ENCODE data around the gene FANCE. TPM values are rescaled to one million over a fixed set of nuclear protein-coding genes. Genes with fewer than 3 reads are reported as not detected.

FANCE gene
- total RNA-seq, 1 experiment from 2014 or later = 10.4 TPM

GRCh38 chr6:35427435-35427834 lies 24.7 kb upstream of the FANCE start:
- Mint-ChIP-seq H3K4me1 (ENCODE audit: low read depth, unreplicated experiment) (no peaks in the 10 kb centered on the region), H3K27ac (ENCODE audit: unreplicated experiment) (no peak overlapping the region), H3K27me3 (ENCODE audit: unreplicated experiment) (no peaks in the 10 kb centered on the region), H3K4me3 (ENCODE audit: low read depth, unreplicated experiment) (no peak overlapping the region), H3K9me3 (ENCODE audit: low read depth, unreplicated experiment) (peaks cover 3% of the 10 kb centered on the region), H3K36me3 (ENCODE audit: insufficient read depth, unreplicated experiment) (peaks cover 13% of the 10 kb centered on the region)
- no TSS peak for BruUV-seq (replicated peaks)
- TF ChIP-seq, protein P1, sequence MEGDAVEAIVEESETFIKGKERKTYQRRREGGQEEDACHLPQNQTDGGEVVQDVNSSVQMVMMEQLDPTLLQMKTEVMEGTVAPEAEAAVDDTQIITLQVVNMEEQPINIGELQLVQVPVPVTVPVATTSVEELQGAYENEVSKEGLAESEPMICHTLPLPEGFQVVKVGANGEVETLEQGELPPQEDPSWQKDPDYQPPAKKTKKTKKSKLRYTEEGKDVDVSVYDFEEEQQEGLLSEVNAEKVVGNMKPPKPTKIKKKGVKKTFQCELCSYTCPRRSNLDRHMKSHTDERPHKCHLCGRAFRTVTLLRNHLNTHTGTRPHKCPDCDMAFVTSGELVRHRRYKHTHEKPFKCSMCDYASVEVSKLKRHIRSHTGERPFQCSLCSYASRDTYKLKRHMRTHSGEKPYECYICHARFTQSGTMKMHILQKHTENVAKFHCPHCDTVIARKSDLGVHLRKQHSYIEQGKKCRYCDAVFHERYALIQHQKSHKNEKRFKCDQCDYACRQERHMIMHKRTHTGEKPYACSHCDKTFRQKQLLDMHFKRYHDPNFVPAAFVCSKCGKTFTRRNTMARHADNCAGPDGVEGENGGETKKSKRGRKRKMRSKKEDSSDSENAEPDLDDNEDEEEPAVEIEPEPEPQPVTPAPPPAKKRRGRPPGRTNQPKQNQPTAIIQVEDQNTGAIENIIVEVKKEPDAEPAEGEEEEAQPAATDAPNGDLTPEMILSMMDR (IDR thresholded peaks at IDR 0.05; ENCODE audit: unreplicated experiment) = no peak
- intact Hi-C loops (cut with micrococcal nuclease; ENCODE audit: unreplicated experiment) = no loop called here
- CTCF ChIA-PET = no interaction called here
- no peak for DNase-seq

DNA sequence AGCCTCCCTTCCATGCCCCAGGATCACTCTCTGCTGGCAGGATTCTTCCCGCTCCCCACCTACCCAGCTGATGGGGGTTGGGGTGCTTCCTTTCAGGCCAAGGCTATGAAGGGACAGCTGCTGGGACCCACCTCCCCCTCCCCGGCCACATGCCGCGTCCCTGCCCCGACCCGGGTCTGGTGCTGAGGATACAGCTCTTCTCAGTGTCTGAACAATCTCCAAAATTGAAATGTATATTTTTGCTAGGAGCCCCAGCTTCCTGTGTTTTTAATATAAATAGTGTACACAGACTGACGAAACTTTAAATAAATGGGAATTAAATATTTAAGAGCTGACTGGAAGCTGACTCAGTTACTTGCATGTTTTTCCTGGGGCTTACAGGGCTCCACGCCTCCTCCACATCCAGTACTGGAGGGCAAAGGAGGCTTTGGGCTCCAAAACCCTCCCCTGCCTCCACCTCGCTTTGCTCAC lies 24.3 kb upstream of the FANCE start:
- DNase-seq = no peak
- Mint-ChIP-seq H3K4me1 (ENCODE audit: low read depth, unreplicated experiment) (no peaks in the 10 kb centered on the region), H3K27ac (ENCODE audit: unreplicated experiment) (no peak overlapping the region), H3K27me3 (ENCODE audit: unreplicated experiment) (no peaks in the 10 kb centered on the region), H3K4me3 (ENCODE audit: low read depth, unreplicated experiment) (no peak overlapping the region), H3K36me3 (ENCODE audit: insufficient read depth, unreplicated experiment) (peaks cover 13% of the 10 kb centered on the region), H3K9me3 (ENCODE audit: low read depth, unreplicated experiment) (peaks cover 3% of the 10 kb centered on the region)
- intact Hi-C loops (cut with micrococcal nuclease; ENCODE audit: unreplicated experiment) = no loop called here
- TF ChIP-seq, protein P1 (IDR thresholded peaks at IDR 0.05; ENCODE audit: unreplicated experiment) = no peak
- CTCF ChIA-PET = interaction anchor here (0.6 kb wide), 1 partner anchor 131 kb away, joined by 4 read pairs; no protein-coding TSS in a partner anchor
- BruUV-seq (replicated peaks) = no TSS peak

DNA sequence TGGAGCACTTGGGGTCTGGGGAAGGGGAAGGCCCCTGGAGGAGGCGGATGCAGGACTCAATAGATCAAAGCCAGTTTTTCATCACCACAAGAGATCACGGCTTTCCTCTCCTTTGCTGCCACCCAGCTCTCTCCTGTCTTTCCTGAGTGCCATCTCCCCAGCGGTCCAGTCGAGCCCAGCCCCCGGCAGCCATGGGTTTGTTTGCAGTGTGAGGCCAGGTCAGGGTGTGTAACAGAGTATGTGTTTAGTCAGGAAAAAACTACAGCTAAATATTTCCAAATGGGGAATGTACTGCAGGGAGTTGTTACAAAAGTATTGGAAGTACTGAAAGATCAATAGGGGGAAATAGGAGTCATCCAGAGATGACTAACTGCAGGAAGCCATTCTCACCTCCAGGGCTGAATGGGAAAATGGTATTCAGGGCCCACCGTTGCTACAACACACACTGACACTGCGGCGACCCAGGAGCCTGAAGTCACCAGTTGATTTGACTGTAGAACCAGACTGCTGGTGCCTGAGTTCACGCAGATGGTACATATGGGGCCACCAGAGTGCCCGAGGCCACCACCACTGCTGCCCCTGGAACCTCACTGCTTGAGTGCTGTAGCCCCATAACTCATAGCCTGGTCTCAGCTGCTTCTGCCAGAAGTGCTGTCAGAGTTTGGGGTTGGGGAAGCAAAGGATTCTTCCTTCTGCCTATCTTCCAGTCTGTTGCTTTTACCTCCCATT lies 23.6 kb upstream of the FANCE start:
- no peak for DNase-seq
- CTCF ChIA-PET = interaction anchor here (0.6 kb wide), 1 partner anchor 131 kb away, joined by 4 read pairs; no protein-coding TSS in a partner anchor
- H3K4me3 Mint-ChIP-seq (ENCODE audit: low read depth, unreplicated experiment) = no peak overlapping the region
- TF ChIP-seq, protein P1 (IDR thresholded peaks at IDR 0.05; ENCODE audit: unreplicated experiment) = no peak
- intact Hi-C loops (cut with micrococcal nuclease; ENCODE audit: unreplicated experiment) = no loop called here
- no TSS peak for BruUV-seq (replicated peaks)
- H3K27ac Mint-ChIP-seq (ENCODE audit: unreplicated experiment) = no peak overlapping the region
- H3K4me1 Mint-ChIP-seq (ENCODE audit: low read depth, unreplicated experiment) = no peaks in the 10 kb centered on the region
- H3K9me3 Mint-ChIP-seq (ENCODE audit: low read depth, unreplicated experiment) = peaks cover 3% of the 10 kb centered on the region
- no peaks in the 10 kb centered on the region for H3K27me3 Mint-ChIP-seq (ENCODE audit: unreplicated experiment)
- peaks cover 13% of the 10 kb centered on the region for H3K36me3 Mint-ChIP-seq (ENCODE audit: insufficient read depth, unreplicated experiment)

GRCh38 chr6:35429463-35429862 lies 22.7 kb upstream of the FANCE start:
- DNase-seq = no peak
- no peaks in the 10 kb centered on the region for H3K4me1 Mint-ChIP-seq (ENCODE audit: low read depth, unreplicated experiment)
- CTCF ChIA-PET = no interaction called here
- H3K36me3 Mint-ChIP-seq (ENCODE audit: insufficient read depth, unreplicated experiment) = peaks cover 13% of the 10 kb centered on the region
- H3K27me3 Mint-ChIP-seq (ENCODE audit: unreplicated experiment) = no peaks in the 10 kb centered on the region
- peaks cover 3% of the 10 kb centered on the region for H3K9me3 Mint-ChIP-seq (ENCODE audit: low read depth, unreplicated experiment)
- H3K4me3 Mint-ChIP-seq (ENCODE audit: low read depth, unreplicated experiment) = no peak overlapping the region
- intact Hi-C loops (cut with micrococcal nuclease; ENCODE audit: unreplicated experiment) = no loop called here
- no peak overlapping the region for H3K27ac Mint-ChIP-seq (ENCODE audit: unreplicated experiment)
- BruUV-seq (replicated peaks) = no TSS peak
- TF ChIP-seq, protein P1 (IDR thresholded peaks at IDR 0.05; ENCODE audit: unreplicated experiment) = no peak

Data from Calu3 (cell line).